Measurements from ENCODE around the gene UMPS.

GRCh38 chr3:124688581-124689454, 41.4 kb upstream of the UMPS start:
- peak; percentile 89 for TF ChIP-seq CTCF (conservative IDR thresholded peaks at IDR 0.05)
- no peak for TF ChIP-seq EZH2 (IDR thresholded peaks at IDR 0.05; ENCODE audit: low read depth)

Data from PC-9 (cell line).